Spinal cord (tissue), 10 donors: ENCODE results near the gene CXCR4. TPM values are rescaled to one million over a fixed set of nuclear protein-coding genes. Genes with fewer than 3 reads are reported as not detected.

Experiments used
- DNase-seq, 6 donors: peaks; one replicate each; pipeline versions ENCODE4 v3.0.0 to v3.0.0-alpha.2; 2013 to 2015; ENCODE audit warnings: low spot score in 6 of 6, low read depth in 4 of 6
- H3K27ac ChIP-seq: one replicate; pipeline ENCODE4 v1.5.1; 2013; ENCODE audit warnings: low read depth, low read length, control low read depth
- H3K27me3 ChIP-seq: one replicate; pipeline ENCODE4 v1.6.1; 2013; ENCODE audit warnings: low read length; ENCODE audit not compliant: control insufficient read depth, insufficient read depth
- H3K36me3 ChIP-seq: one replicate; pipeline ENCODE4 v1.6.1; 2013; ENCODE audit warnings: low read length; ENCODE audit not compliant: control insufficient read depth, insufficient read depth
- H3K4me1 ChIP-seq: one replicate; pipeline ENCODE4 v1.6.1; 2013; ENCODE audit warnings: low read length; ENCODE audit not compliant: control insufficient read depth, insufficient read depth
- H3K4me3 ChIP-seq: one replicate; pipeline ENCODE4 v1.5.1; 2013; ENCODE audit warnings: low read depth, low read length, control low read depth
- H3K9me3 ChIP-seq: one replicate; pipeline ENCODE4 v1.6.1; 2013; ENCODE audit warnings: low read length; ENCODE audit not compliant: control insufficient read depth, insufficient read depth
- WGBS: methylation state at CpG from one replicate; pipeline ENCODE4 v1.1.5; 2013; ENCODE audit warnings: missing lambda C conversion rate; ENCODE audit not compliant: insufficient coverage; 5-methylcytosine and 5-hydroxymethylcytosine counted together
- long read RNA-seq, 4 donors: transcript quantifications; one replicate each; lab custom pipeline, GENCODE V29; 2026
- polyA plus RNA-seq, 2 donors: library from polyadenylated mRNA; unstranded; fragments of 120-200 nt; gene quantifications; one replicate each; pipeline ENCODE4 v1.2.1, GENCODE V29; 2013; ENCODE audit not compliant: insufficient read length in 2 of 2
- total RNA-seq, 2 donors: library from RNA; depleted of rRNA in 1 of 2; stranded (reverse); fragments of 120-200 nt in 1 of 2; fragments of >200 nt in 1 of 2; gene quantifications; one replicate each; pipeline versions ENCODE4 v1.2.3 to v1.2.4, GENCODE V29; 2013 to 2014
- donor health status: healthy.

Gene CXCR4
- total RNA-seq (10 to 100 TPM; 19.2 to 52.3 TPM), polyA plus RNA-seq (10 to 100 TPM; 43.9 to 60.3 TPM)
- long read RNA-seq, donor 1, transcript CXCR4-202 (1 exons, 1,895 nt), result minor isoform, 9 of 26 reads
- long read RNA-seq, donor 1, transcript CXCR4-201 (2 exons, 1,682 nt), result major isoform, 17 of 26 reads
- long read RNA-seq, donor 1, partial matches to known transcripts, result 0 of 26 reads
- long read RNA-seq, donor 1, other reads (novel, unspliced or antisense), result 0 of 26 reads
- long read RNA-seq, donor 2, transcript CXCR4-202 (1 exons, 1,895 nt), result minor isoform, 8 of 22 reads
- long read RNA-seq, donor 2, transcript CXCR4-201 (2 exons, 1,682 nt), result major isoform, 14 of 22 reads
- long read RNA-seq, donor 2, partial matches to known transcripts, result 0 of 22 reads
- long read RNA-seq, donor 2, other reads (novel, unspliced or antisense), result 0 of 22 reads
- long read RNA-seq, donor 3, transcript CXCR4-202 (1 exons, 1,895 nt), result minor isoform, 13 of 27 reads
- long read RNA-seq, donor 3, transcript CXCR4-201 (2 exons, 1,682 nt), result major isoform, 14 of 27 reads
- long read RNA-seq, donor 3, partial matches to known transcripts, result 0 of 27 reads
- long read RNA-seq, donor 3, other reads (novel, unspliced or antisense), result 0 of 27 reads
- long read RNA-seq, donor 4, transcript CXCR4-202 (1 exons, 1,895 nt), result major isoform, 21 of 40 reads
- long read RNA-seq, donor 4, transcript CXCR4-201 (2 exons, 1,682 nt), result minor isoform, 19 of 40 reads
- long read RNA-seq, donor 4, partial matches to known transcripts, result 0 of 40 reads
- long read RNA-seq, donor 4, other reads (novel, unspliced or antisense), result 0 of 40 reads

DNA sequence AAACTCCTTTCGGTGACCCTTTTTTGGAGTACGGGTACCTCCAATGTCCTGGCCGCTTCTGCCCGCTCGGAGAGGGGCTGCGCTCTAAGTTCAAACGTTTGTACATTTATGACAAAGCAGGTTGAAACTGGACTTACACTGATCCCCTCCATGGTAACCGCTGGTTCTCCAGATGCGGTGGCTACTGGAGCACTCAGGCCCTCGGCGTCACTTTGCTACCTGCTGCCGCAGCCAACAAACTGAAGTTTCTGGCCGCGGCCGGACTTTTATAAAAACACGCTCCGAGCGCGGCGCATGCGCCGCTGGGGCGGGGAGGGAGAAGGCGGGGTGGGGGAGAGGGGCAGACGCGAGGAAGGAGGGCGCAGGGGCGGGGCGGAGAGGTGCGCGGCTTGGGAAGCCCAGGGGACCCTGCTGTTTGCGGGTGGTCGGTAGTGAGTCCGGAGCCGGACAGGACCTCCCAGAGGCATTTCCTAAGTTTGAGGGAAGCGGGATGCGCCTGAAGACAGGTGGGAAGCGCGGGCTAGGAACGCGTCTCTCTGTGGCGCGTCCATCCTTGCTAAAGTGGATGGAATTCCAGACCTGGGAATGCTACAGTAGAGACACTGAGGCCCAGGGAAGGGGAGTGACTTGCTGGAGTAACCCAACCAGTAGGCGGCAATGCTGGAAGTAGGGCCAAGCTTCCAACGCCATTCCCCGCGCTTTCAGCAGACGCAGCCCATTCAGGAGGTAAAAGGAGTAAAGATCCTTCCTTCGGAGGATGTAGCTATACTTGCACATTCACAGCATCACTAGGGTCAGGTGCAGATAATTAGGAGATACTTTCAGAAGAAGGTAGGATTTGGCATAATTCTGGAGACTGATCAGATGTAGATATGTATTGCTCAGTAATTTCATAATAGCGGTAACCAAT lies at the start of gene CXCR4:
Gene CXCR4 (minus strand): TSS at position 241 of the 910 bp plus-strand sequence. CDS start 89 bp downstream, at position 152.
- under 1% methylated on average over 44 of the region's 50 CpGs for WGBS
- Histone ChIP-seq H3K4me1 (peaks cover 29% of the 10 kb centered on the region), H3K4me3 (peak within 1 kb of the TSS; percentile 59), H3K36me3 (no peaks in the 10 kb centered on the region), H3K27me3 (peaks cover 38% of the 10 kb centered on the region), H3K27ac (peak within 1 kb of the TSS; percentile 76), H3K9me3 (no peaks in the 10 kb centered on the region)
- DNase-seq, result peak in 2 of 6 donors; percentile 87

- no peak overlapping the region for H3K4me3 ChIP-seq
- no peaks in the 10 kb centered on the region for H3K4me1 ChIP-seq
- H3K27ac ChIP-seq, result no peak overlapping the region
- H3K27me3 ChIP-seq, result no peaks in the 10 kb centered on the region
- WGBS, result 82% methylated on average over 5 of the region's 5 CpGs
- no peak for DNase-seq
- H3K36me3 ChIP-seq, result no peaks in the 10 kb centered on the region
- no peaks in the 10 kb centered on the region for H3K9me3 ChIP-seq
Measured at GRCh38 chr2:136164280-136164776, 46.4 kb upstream of the CXCR4 start.

DNA sequence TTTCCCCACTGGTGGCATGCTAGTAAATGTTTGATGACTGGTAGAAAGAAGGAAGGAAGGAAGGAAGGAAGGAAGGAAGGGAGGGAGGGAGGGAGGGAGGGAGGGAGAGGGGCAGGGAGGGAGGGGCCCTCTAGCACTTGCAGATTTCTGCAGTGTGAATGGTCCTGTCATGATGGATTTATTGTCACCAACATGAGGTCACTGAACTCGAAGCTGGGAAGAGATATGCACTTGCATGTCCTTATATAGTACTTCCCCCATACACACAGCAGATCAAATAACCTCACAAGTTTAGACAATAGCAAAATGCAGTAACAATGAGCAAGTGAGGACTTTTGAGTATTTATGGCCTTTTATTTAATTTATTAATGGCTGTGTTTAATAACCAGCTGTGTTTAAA lies 44.5 kb upstream of the CXCR4 start:
- no peaks in the 10 kb centered on the region for H3K4me1 ChIP-seq
- no peak overlapping the region for H3K27ac ChIP-seq
- no peak overlapping the region for H3K4me3 ChIP-seq
- H3K9me3 ChIP-seq, result no peaks in the 10 kb centered on the region
- H3K27me3 ChIP-seq, result no peaks in the 10 kb centered on the region
- DNase-seq, result no peak
- H3K36me3 ChIP-seq, result no peaks in the 10 kb centered on the region
- WGBS, result no CpG with 5 or more reads among the region's 1 CpG

DNA sequence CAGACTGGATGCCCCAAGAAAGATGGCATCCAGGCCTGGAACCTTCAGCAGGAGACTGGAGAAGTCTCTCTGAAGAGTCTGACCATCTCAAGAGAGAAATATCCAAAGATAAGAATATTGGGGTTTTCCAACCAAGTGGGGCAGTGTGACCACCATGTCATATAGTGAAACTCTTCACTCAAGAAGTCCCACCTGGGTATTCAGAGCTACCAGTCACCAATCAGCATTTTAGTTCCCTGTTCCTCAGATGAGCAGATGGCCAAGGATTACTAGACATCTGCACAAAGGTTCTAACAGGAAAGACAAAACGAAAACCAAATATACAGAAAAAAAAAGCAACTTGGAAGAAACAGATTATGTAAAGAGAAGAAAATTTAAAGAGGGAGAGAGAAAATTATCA lies 38.5 kb upstream of the CXCR4 start:
- no peaks in the 10 kb centered on the region for H3K9me3 ChIP-seq
- H3K27ac ChIP-seq, result no peak overlapping the region
- H3K4me1 ChIP-seq, result no peaks in the 10 kb centered on the region
- no peak overlapping the region for H3K4me3 ChIP-seq
- no peak for DNase-seq
- no peaks in the 10 kb centered on the region for H3K36me3 ChIP-seq
- WGBS, result no CpG with 5 or more reads among the region's 1 CpG
- no peaks in the 10 kb centered on the region for H3K27me3 ChIP-seq

DNA sequence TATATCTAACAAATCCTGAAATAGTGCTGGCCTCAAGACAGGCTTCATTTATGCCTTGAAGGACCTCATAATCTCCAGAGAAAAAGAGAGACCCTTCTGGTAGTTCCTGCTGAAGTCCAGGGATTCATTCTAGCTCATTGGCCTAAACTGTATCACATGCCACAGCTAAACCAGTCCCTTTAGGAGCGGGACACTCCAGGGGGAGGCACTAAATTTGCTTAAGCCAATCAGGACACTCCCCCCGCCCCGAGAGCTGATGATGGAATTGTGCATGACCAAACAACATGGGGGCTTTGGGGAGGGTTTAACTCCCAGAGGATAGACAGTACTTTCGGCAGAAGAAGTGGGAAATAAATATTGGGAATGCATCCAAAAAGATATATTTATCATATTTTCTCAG lies 36.4 kb upstream of the CXCR4 start:
- no peaks in the 10 kb centered on the region for H3K9me3 ChIP-seq
- no peak overlapping the region for H3K27ac ChIP-seq
- H3K36me3 ChIP-seq, result no peaks in the 10 kb centered on the region
- no peaks in the 10 kb centered on the region for H3K4me1 ChIP-seq
- WGBS, result 80% methylated on average over 1 of the region's 4 CpGs
- no peak for DNase-seq
- H3K4me3 ChIP-seq, result no peak overlapping the region
- H3K27me3 ChIP-seq, result no peaks in the 10 kb centered on the region

GRCh38 chr2:136151021-136151971 lies 33.3 kb upstream of the CXCR4 start:
- no peaks in the 10 kb centered on the region for H3K27me3 ChIP-seq
- no peak for DNase-seq
- no peaks in the 10 kb centered on the region for H3K4me1 ChIP-seq
- H3K9me3 ChIP-seq, result peaks cover 2% of the 10 kb centered on the region
- no peaks in the 10 kb centered on the region for H3K36me3 ChIP-seq
- WGBS, result 100% methylated on average over 1 of the region's 7 CpGs
- H3K4me3 ChIP-seq, result no peak overlapping the region
- H3K27ac ChIP-seq, result no peak overlapping the region

DNA sequence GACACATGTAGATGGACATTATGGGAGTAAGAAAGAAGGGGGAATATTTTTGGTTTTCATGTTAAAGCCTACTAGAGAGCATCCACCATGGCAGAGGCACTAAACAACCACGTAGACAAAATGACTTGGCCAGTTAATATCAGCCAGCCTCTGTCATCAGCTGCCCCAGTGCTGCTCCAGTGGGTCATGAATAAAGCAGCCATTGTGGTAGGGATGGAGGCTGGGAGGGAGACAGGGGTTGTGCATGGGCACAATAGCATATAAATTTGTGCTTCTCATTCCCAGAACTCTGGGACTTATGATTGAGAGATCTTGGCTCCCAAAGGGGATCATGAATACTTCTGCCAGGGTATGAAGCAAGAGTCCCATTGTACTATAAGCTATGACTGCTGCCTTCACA lies 31.1 kb upstream of the CXCR4 start:
- no peak overlapping the region for H3K4me3 ChIP-seq
- DNase-seq, result no peak
- no peak overlapping the region for H3K27ac ChIP-seq
- H3K4me1 ChIP-seq, result no peaks in the 10 kb centered on the region
- H3K27me3 ChIP-seq, result no peaks in the 10 kb centered on the region
- H3K9me3 ChIP-seq, result peaks cover 2% of the 10 kb centered on the region
- no CpG with 5 or more reads among the region's 1 CpG for WGBS
- H3K36me3 ChIP-seq, result no peaks in the 10 kb centered on the region

DNA sequence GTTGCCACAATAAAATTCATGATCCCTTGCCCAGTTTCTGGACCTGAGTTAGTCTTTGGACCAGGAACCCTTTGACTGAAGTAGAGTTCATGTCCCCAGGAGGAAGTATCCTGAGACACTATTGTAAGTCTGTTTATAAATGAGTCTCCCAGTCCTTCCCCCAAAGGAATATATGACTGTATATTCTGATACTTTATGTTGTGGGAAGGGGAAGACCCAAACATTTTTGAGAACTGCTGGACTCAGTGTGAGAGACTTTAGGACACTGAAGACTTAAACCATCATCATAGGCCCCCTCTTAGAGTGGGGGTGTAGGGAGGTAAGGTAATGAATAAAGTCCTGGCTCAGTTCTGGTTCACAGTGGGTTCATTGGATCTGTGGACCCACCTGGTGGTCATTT lies 28.6 kb upstream of the CXCR4 start:
- no peak overlapping the region for H3K4me3 ChIP-seq
- no peak overlapping the region for H3K27ac ChIP-seq
- H3K36me3 ChIP-seq, result no peaks in the 10 kb centered on the region
- H3K27me3 ChIP-seq, result no peaks in the 10 kb centered on the region
- peaks cover 2% of the 10 kb centered on the region for H3K9me3 ChIP-seq
- no peaks in the 10 kb centered on the region for H3K4me1 ChIP-seq
- DNase-seq, result no peak
